AG04449 (cell line): ENCODE measurements around the gene CCHCR1.

Source experiments
- CTCF ChIA-PET: fragments of 350-600 bp; formaldehyde crosslinking; extraction: SDS; loops from one replicate; lab custom pipeline; 2021; ENCODE audit warnings: antibody characterized with exemption; lab: Yijun Ruan, JAX
- POLR2A ChIA-PET: fragments of 400-600, 350-600 bp; formaldehyde crosslinking; extraction: SDS; loops from one replicate; lab custom pipeline; 2020; ENCODE audit warnings: antibody characterized with exemption, inconsistent platforms; lab: Yijun Ruan, JAX
- DNase-seq: peaks from one replicate; pipeline ENCODE4 v3.0.0-alpha.2; 2010; ENCODE audit warnings: low read depth, low spot score
- H3K4me3 ChIP-seq: 2 replicates; pipeline ENCODE4 v1.5.1; 2011; ENCODE audit warnings: low read depth, mild to moderate bottlenecking, control low read depth, low read length
- TF ChIP-seq, protein P1 (sequence below): IDR thresholded peaks from one replicate; pipeline ENCODE4 v1.5.1; 2011; ENCODE audit warnings: mild to moderate bottlenecking, moderate library complexity, low read length, control low read depth, inconsistent platforms; ENCODE audit not compliant: insufficient read depth; ENCODE audit errors: missing control alignments

Gene CCHCR1

GRCh38 chr6:31103136-31103535, 54.5 kb downstream of the CCHCR1 start:
- H3K4me3 ChIP-seq: no peak overlapping the region
- DNase-seq: no peak
- ChIA-PET CTCF (interaction anchor here (1.0 to 2.8 kb wide), 5 partner anchors 13 to 188 kb away, joined by 3 to 12 read pairs (median 4); no protein-coding TSS in a partner anchor), POLR2A (no interaction called here)
- TF ChIP-seq, protein P1, sequence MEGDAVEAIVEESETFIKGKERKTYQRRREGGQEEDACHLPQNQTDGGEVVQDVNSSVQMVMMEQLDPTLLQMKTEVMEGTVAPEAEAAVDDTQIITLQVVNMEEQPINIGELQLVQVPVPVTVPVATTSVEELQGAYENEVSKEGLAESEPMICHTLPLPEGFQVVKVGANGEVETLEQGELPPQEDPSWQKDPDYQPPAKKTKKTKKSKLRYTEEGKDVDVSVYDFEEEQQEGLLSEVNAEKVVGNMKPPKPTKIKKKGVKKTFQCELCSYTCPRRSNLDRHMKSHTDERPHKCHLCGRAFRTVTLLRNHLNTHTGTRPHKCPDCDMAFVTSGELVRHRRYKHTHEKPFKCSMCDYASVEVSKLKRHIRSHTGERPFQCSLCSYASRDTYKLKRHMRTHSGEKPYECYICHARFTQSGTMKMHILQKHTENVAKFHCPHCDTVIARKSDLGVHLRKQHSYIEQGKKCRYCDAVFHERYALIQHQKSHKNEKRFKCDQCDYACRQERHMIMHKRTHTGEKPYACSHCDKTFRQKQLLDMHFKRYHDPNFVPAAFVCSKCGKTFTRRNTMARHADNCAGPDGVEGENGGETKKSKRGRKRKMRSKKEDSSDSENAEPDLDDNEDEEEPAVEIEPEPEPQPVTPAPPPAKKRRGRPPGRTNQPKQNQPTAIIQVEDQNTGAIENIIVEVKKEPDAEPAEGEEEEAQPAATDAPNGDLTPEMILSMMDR: no peak

- CTCF ChIA-PET: interaction anchor here (4.7 kb wide), 1 partner anchor 12 kb away, joined by 36 read pairs; no protein-coding TSS in a partner anchor
- TF ChIP-seq, protein P1: no peak
- no peak for DNase-seq
- POLR2A ChIA-PET: no interaction called here
- H3K4me3 ChIP-seq: no peak overlapping the region
Measured at GRCh38 chr6:31098449-31098938, 59.1 kb downstream of the CCHCR1 start.

DNA sequence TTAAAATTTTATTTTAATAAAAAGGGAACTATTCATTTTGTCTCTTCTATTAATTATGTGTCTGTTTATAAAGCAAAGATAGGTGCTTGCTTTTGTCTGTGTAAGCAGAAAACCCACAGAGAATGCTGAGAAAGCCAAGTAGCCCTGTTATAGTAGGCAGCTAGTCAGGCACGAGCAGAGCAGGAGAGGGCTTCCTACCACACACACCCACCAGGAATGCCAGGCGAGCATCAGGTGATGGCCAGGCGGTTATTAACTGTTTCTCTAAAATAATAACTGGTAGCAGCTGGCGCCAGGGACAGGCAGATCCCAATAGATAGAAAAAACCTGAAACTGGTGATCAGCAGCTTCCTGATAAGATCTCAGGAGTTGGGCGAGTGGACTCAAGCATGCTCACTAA, 60.9 kb downstream of the CCHCR1 start:
- CTCF ChIA-PET: interaction anchor here (1.0 to 4.7 kb wide), 6 partner anchors 10 to 31 kb away, joined by 3 to 36 read pairs (median 6); no protein-coding TSS in a partner anchor
- POLR2A ChIA-PET: no interaction called here

GRCh38 chr6:31096215-31096614, 61.4 kb downstream of the CCHCR1 start:
- ChIA-PET CTCF (interaction anchor here (1.0 to 4.7 kb wide), 6 partner anchors 9 to 31 kb away, joined by 3 to 36 read pairs (median 6); no protein-coding TSS in a partner anchor), POLR2A (no interaction called here)
- no peak overlapping the region for H3K4me3 ChIP-seq
- TF ChIP-seq, protein P1: no peak
- DNase-seq: no peak

More for the DNA sequence above, 60.9 kb downstream of the CCHCR1 start:
- no peak overlapping the region for H3K4me3 ChIP-seq
- TF ChIP-seq, protein P1: no peak
- no peak for DNase-seq

DNA sequence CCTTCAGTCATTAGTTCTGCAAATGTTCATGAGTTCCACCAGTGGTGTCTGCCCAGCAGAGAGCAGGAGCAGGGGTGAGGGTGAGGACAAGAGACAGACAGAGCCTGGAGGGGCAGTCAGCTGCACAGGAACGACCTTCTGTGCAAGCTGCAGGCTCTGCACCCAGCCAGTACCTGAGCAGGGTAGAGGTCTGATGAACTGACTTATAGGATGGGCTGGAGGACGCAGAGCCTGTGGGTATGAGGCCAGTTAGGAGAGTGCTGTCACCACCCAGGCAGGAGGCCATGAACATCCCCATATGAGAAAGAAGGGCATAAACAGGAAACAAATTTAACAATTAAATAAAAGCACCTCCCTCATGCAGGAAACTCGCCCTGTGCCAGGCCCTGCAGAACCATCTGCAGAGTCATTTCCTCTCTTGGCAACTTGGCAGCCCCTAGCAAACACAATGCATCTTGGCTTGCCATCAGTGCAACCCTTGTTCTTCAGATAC, 63.2 kb downstream of the CCHCR1 start:
- no peak overlapping the region for H3K4me3 ChIP-seq
- ChIA-PET POLR2A (no interaction called here), CTCF (interaction anchor here (1.2 to 38.8 kb wide), 6 partner anchors 10 to 562 kb away, joined by 4 to 1346 read pairs (median 5); partner anchors contain the start of genes GTF2H4, PSORS1C1 and VARS2)
- DNase-seq: no peak
- TF ChIP-seq, protein P1: no peak

- ChIA-PET POLR2A (no interaction called here), CTCF (interaction anchor here (0.6 to 38.8 kb wide), 13 partner anchors 8 to 561 kb away, joined by 3 to 1346 read pairs (median 4); partner anchors contain the start of genes C6orf15, GTF2H4, PSORS1C1 and VARS2)
- DNase-seq: no peak
- TF ChIP-seq, protein P1: no peak
- no peak overlapping the region for H3K4me3 ChIP-seq
Measured at GRCh38 chr6:31092769-31093505, 64.7 kb downstream of the CCHCR1 start.
